NCI-H1092 (cell line): Measurements from ENCODE around the gene SLIRP.
A peak's percentile ranks its signal among the peaks of the same experiment; 100 is the strongest.
"Not testable (repeated sequence)": the region's sequence is repeated elsewhere in the genome, so short reads cannot be mapped to it uniquely, and the experiment has no call there.

Experiments used
- DNase-seq: peaks from one replicate; lab custom pipeline; 2025; lab: John Stamatoyannopoulos, UW

Gene SLIRP

DNA sequence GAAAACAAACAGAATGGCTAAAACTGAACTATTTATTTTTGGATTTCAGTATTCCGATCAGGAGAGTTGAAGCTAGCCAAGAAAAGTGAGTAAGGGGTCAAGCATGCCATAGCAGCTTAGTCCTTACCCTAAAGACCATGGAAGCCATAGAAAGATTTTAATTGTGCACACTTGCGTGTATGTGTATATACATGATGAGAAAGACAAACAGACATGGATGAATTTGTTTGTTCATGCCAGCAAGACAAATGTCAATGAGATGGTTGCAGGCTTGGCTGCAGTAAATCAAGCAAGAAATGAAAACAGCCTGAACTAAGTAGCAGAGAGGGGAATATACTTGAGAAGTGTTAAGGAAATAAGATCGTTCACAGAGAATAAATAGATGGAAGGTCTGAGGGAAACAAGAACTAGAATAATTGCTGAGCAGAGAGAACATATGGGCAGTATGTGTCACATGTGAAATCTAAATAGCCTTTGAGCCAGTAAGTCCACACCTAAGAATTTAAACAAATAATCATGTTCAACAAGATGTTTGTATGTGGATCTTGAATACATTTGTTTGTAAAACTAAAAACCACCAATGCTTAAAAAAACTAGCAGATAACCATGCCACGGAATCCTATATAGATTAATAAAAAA, 38.3 kb downstream of the SLIRP start:
- DNase-seq = no peak

GRCh38 chr14:77747425-77747824, 39.5 kb downstream of the SLIRP start:
- not testable (repeated sequence) for DNase-seq

- DNase-seq = no peak
These were observed 44.4 kb downstream of the SLIRP start for GRCh38 chr14:77752266-77752665.

GRCh38 chr14:77752799-77753516, 45.1 kb downstream of the SLIRP start:
- no peak for DNase-seq

DNA sequence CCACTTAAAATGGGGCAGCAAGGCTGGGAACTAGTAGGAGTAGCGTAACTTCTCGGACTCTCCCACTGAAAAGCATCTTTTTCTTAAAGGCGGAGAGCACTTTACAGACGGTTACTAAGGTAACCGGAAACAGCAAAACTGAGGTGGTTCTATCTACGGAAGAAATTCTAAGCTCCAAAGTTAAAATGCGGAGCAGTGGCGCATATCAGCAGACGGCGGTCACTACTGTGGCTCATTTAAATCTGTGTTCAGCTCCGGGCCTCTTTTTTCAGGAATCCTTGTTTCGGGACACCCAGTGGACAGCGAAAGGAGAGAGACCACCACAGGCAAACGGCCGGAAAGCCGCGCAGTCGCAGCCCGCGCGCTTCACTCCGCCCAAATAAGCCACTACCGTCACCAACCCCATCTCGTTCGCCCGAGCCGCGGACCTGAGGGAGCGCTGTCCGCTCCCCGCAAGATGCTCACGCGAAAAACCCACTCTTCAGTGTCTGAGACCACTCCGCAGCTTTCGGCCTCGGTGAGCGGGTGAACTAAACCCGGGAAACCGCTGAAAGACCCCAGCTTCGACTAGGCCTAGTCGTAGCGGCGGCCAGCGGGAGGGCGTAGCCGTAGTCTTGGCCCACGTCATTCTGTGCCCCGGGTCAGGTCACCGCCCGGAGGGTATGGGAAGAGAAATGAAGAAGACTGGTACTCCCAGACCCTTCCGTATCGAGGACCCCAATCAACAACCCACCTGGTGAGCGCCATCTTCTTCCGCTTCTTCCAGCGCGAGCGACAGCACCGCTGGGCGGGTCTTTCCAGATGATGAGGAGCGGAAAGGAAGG, 52.7 kb downstream of the SLIRP start, which contains the start of gene SNW1:
Gene SNW1 (minus strand): TSS at position 776 of the 824 bp plus-strand sequence. CDS start 29 bp downstream, at position 747.
- DNase-seq = peak; percentile 96

GRCh38 chr14:77761205-77761931, 53.5 kb downstream of the SLIRP start:
- DNase-seq = peak; percentile 5

DNA sequence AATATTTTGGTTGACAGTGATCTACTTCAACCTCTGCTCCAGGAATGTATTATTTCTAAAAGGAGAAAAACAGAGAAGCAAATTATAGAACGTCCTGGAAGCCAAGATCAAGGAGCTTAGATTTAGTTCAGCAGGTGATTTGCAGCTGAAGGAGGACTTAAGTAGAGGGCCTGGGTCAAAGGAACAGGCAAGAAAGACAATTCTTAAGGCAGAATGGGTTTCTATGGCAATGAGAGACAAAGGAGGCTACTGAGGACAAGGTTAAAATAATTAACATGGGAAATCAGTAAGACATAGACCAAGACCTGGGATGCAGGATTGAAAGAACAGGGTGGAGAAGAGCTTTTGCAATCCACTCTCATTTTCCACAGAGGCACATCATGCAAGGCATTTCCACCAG, 55.4 kb downstream of the SLIRP start:
- DNase-seq = no peak

DNA sequence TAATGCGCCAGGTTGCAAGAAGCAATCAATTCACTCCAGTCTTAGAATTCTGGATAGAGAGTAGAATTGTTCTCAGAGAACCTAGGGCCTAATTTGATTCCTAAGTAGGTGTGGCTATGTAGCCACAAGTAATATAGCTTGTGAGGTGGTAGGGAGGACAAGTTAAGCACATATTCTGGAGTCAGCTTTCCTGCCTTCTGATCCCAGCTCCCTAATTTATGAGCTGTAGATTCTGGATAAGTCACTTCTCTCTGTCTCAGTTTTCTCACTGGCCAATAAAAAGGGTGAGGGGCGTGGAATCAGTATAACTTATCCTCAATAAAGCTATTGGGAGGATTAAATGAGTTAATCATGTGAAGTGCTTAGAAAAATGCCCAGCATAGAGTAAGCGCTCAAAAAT, 56.1 kb downstream of the SLIRP start:
- DNase-seq = no peak
